GM03348 (cell line): ENCODE results near the gene ABHD17A.
"Not testable (repeated sequence)": the region's sequence is repeated elsewhere in the genome, so short reads cannot be mapped to it uniquely, and the experiment has no call there.

Experiments used
- DNase-seq: peaks from one replicate; pipeline ENCODE4 v3.0.0; 2012; ENCODE audit warnings: low spot score

Gene ABHD17A

GRCh38 chr19:1881393-1882088 lies 3.8 kb downstream of the ABHD17A start:
- DNase-seq, result not testable (repeated sequence)

GRCh38 chr19:1880611-1881392 lies 4.5 kb downstream of the ABHD17A start:
- DNase-seq, result no peak

GRCh38 chr19:1879982-1880381 lies 5.3 kb downstream of the ABHD17A start:
- DNase-seq, result not testable (repeated sequence)

- not testable (repeated sequence) for DNase-seq
Measured at GRCh38 chr19:1878583-1878982, 6.7 kb downstream of the ABHD17A start.

GRCh38 chr19:1877280-1877660 lies 8.0 kb downstream of the ABHD17A start:
- DNase-seq, result not testable (repeated sequence)

- not testable (repeated sequence) for DNase-seq
Measured at GRCh38 chr19:1876496-1877279, 8.6 kb downstream of the ABHD17A start.

GRCh38 chr19:1875646-1876495 lies 9.4 kb downstream of the ABHD17A start:
- DNase-seq, result peak; percentile 93

GRCh38 chr19:1875265-1875645 lies 10.0 kb downstream of the ABHD17A start:
- DNase-seq, result not testable (repeated sequence)

- DNase-seq, result no peak
Measured at GRCh38 chr19:1874554-1875185, 10.6 kb downstream of the ABHD17A start.

GRCh38 chr19:1873524-1874473 lies 11.5 kb downstream of the ABHD17A start:
- no peak for DNase-seq

GRCh38 chr19:1872807-1873523 lies 12.3 kb downstream of the ABHD17A start:
- DNase-seq, result no peak

- DNase-seq, result no peak
Measured at GRCh38 chr19:1871630-1872029, 13.7 kb downstream of the ABHD17A start.

- DNase-seq, result no peak
Measured at GRCh38 chr19:1871140-1871597, 14.1 kb downstream of the ABHD17A start.

- DNase-seq, result no peak
Measured at GRCh38 chr19:1868971-1869370, 16.3 kb downstream of the ABHD17A start.

- no peak for DNase-seq
Measured at GRCh38 chr19:1867349-1867724, 18.0 kb downstream of the ABHD17A start.

- DNase-seq, result no peak
Measured at GRCh38 chr19:1866693-1867348, 18.5 kb downstream of the ABHD17A start.

- no peak for DNase-seq
Measured at GRCh38 chr19:1865172-1866010, 19.9 kb downstream of the ABHD17A start.
